GM19438 (cell line): ENCODE data around the gene SF3A1.
A peak's percentile ranks its signal among the peaks of the same experiment; 100 is the strongest.

Experiments used
- ATAC-seq: cut with Tn5 transposase; IDR thresholded peaks from one replicate; pipeline ENCODE4 v1.9.1; 2021; ENCODE audit warnings: low read depth; ENCODE audit not compliant: unreplicated experiment

Gene SF3A1

DNA sequence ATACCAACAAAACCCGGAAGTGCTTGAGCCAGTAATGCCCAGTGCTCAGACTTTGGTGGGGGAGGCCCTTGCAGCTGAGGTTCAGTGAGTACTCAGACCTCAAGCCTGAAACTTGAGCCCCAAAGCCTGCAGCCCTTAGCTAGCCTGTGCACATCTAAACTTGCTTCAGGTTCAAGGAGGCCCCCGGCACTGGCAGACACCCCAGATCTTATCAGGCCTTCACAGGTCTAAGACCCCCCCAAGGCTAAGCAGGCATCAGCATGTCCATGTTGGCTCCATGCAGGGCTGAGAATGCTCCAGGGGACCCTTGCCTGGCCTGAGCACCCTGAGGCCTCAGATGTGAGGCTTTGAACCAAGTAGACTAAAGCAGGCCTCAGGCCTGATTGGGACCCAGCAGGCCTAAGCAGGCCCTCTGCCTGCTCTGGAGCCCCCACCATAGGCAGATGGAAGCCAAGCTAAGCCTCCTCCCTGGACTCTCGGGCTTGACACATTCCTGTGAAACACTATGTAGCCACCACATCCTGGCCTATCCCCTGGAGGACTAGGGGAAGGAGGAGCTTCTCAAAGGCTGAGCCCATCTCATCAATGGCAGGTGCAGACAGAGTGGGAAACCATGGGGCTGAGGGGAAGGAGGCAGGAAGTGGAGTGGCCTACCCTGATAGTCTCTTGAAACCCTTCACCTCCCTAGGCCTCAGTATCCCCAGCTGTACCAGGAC, 66.2 kb downstream of the SF3A1 start:
- ATAC-seq, result no peak

DNA sequence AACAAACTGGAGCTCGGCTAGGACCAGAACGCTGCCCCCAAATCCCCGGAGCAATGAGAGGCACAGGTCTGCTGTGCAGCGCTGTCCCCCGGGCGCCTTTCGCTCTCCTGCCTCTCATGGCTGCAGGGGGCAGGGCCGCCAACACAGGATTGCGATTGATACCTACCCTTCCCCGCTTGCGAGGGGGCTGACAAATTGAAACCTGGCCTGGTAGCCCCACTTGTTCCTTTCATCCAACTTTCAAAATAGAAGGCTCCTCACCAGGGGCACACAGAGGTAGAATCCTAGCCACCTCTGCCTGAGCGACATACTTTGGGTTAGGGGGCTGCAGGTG, 66.7 kb downstream of the SF3A1 start:
- peak; percentile 2 for ATAC-seq

DNA sequence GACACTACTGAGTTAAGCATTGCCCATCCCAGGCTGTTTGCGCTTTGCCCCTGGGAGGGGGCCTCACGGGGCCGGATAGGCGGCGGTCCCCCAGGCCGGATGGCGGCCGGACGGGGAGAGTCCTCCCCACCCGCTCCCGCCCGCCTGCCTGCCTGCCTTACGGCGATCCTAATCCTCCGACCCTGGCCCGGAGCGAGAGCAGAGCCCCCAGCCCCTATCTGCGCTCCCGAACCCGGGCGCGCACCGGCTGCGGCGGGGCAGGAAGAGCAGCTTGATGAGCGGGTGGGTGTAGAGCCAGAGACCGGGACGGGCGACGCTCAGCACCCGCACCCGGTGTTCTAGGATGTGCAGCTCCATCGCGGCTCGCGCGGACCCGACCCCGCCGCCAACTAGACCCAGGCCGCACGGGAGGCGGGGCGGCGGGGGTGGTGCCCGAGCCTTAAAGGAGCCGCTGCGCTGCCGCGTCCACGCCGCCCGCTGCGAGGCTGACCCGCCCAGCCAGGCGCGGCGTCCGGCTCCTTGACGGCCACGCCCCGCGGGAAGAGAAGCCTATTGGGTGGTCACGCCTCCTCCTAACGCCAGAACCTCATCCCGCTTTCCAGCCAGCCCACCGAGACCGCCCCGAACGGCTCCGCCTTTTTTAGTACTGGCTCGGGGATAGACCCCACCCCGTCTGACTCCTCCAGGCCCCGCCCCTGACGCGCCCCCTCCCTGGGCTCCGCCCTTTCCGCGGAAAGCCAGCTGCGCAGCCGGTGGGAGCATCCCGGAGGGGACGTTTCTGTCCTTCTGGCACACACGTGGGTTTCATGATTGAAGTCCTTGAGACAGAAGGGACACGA, 67.3 kb downstream of the SF3A1 start, which contains the start of gene CASTOR1:
CASTOR1 (minus strand) TSS at position 365 of the 839 bp plus-strand sequence; CDS start at position 357, 8 bp downstream.
- peak; percentile 68 for ATAC-seq

DNA sequence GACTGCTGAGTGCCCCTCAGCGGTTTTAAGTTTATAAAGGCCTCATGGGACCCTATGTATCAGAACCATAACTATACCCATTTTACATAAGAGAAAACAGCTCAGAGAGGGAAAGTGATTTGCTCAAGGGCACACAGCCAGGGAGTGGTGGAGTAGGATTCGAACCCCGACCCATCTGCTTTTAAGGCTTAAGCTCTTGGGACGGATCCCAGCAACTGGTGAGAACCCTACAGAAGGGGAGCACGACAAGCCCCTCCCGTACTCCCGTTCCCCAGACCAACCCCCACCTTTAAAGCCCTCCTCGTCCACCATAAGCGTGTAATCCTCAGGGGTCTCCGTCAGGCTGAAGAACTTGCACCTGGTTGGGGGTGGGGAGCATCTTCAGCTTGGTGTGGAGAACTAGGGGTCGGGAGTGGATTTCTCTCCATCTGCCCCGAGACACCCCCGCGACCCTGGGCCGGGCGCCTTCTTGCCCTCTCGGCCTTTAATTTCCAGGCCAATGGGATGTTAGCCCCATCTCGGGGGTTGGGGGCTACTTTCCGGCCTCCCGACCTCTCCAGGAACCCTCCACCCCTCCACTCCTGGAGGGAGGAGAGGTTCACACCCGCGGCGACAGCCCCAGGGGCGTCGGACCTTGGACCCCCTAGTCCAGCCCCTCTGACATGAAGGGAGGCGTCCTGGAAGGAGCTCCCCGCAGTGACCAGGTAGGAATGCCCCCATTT, 68.1 kb downstream of the SF3A1 start:
- ATAC-seq, result no peak

DNA sequence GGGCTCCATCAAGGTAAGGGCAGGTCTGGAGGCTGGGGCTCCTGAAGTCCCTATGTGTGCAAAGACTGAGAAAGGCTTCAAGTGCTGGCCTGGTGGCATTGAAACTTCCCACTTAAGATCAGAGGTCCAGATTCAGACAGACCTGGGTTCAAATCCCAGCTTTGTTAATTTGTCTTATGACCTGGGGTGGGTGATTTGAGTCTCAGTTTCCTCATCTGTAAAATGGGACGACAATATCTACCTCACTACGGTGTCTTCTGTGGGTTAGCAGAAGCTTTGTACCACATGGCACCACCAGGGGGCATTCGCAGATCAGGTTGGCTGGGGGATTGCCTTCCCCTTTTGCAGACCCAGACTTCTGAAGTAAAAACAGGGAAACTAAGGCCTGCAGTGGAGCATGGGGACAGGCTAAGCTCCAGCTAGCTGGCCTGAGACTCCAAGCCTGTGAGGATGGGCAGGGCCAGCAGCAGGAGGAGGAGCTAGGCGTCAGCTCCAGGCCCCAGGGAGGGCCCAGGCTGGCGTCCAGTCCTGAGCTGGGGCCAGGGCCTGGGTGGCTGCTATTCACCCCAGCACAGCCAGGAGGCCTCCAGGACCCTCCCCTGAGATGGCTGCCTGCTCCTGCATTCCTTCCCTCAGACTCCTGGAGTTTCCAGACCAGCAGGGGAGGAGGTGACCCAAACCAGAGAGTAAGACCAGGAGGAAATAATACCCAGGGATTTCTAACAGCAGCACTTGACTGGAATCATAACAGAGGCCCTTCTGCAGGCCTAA, 68.9 kb downstream of the SF3A1 start:
- ATAC-seq, result no peak

DNA sequence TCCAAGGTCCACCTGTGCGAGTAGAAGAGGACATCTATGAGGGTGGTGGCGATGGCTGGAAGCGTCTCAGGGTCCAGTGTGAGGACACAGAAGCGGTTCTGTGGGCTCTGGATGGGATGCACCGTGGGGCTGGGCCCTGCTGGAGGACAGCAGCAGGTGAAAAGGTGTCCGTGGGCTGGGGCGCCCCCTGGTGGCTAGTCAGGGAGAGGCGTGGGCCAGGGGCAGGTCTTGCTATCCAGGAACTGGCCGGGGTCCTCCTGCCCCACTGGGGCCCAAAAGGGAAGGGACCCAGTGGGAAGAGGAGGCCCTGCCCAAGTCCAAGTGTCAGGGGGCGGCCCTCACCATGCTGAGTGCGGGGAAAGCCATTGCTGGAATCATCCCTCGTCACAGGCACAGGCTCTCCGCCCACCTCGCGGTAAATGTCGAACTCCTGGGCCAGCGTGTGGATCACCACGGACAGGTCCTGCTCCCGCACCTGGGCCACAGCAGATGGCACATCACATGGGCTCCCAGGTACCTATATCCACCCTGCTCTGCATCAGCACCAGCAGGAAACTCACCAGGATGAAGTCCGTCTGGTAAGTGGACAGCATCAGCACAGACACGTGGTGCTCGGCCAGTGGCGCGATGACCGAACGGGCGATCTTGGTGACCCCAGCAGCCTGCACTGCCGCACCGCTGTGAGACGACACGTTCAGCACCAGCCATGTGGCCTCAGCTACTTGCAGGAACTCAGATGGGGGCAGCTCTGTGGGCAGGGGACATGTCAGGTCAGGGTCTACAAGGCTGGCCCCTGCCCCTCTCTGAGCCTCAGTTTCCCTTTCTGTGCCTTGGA, 69.7 kb downstream of the SF3A1 start:
- no peak for ATAC-seq

DNA sequence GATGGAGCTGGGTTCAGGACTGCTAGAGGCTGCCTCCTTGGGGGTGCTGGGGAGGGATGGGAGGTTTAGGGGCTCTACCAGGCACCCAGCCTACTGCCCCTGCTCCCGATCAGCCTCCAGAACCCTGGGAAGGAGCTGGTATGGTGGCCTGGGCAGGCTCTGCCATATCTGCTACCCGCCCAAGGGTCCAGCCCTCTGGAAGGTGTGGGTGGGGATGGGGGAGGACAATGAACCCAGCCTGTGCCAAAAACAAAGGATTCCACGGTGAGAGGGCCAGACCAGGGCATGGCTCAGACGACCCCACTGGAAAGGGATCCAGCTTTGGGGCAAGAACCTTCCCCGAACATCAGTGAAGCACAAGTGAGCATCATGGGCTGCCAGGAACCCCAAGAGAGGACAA, 70.4 kb downstream of the SF3A1 start:
- no peak for ATAC-seq

DNA sequence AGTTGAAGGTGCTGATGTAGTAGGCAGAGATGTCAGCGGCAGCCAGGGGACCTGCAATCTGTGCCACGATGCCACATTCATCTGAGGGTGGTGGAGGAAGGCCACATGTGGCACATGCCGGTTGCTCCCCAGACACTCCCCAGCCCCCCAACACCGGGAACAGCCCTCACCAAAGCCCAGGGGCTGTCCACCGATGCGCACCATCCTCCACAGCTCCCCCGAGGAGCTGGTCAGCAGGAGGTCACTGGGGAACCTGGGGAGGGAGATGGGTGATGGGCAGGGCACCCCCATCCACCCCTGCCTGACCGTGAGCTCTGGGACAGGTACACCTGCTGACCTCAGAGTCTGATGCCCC, 70.9 kb downstream of the SF3A1 start:
- no peak for ATAC-seq

DNA sequence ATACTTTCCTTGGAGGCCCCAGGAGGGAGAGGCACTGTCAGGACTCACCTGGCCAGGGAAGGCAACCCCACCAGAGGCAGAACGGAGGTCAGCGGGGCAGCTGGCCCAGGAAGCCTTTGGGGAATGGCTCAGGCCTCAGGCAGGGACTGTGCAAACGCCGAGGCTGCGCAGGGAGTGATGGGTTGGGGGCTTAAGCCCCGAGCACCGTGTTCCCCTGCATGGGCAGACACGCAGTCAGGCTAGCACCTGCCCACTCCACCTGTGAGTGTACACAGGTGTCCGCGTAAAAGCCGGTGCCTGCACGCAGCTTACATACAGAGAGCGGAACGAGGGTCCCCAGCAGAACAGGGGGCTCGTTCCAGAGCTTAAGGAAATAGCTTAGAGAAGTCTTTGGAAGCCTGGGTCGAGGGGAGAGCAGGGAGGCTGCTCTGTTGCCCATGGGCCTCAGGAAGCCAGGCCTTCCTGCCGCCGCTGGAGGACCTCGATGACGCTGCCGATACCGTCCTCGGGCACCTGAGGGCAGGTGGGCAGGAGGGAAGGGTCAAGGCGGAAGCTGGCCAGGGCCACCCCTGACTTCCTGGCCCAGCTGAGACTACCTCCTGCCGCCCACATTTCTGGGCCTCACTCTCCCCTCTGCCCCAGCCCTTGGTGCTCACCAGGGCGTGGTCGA, 71.4 kb downstream of the SF3A1 start:
- no peak for ATAC-seq

DNA sequence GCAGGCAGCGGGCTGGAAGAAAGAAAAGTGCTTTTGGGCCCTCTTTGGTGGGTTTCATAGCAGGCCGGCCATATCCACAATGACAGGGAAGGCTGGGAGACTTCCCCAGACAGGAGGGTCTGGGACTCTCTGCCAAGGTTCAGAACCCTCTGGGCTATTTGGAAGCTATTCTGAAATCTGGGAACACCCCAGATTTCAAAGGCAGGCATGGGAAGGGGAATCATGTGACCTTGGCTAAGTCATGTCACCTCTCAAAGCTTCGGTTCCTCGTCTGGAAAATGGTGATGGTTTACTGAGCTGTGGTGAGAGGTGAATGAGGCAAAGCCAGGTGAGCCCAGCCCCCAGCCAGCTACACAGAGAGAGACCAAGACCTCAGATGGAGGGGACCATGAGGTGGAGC, 72.0 kb downstream of the SF3A1 start:
- ATAC-seq, result no peak

DNA sequence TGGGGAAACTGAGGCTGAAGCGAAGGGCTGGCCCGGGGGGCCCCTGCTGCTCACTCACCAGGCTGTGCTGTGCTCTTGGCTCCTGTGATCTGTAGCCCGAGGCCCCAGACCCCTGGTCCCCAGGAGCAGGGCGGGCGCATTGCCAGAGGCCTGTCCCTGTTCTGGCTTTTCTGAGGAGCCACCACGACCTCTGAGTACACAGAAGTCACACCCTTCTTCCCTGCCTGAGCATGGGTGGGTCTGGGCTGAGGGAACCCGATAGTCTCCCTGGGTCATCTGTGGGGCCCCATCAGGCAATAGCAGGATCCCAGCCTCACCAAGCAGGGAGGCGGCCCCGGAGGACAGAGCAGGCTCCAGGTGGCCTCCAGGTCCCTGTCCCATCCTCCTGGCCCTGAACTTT, 72.5 kb downstream of the SF3A1 start:
- ATAC-seq, result no peak

DNA sequence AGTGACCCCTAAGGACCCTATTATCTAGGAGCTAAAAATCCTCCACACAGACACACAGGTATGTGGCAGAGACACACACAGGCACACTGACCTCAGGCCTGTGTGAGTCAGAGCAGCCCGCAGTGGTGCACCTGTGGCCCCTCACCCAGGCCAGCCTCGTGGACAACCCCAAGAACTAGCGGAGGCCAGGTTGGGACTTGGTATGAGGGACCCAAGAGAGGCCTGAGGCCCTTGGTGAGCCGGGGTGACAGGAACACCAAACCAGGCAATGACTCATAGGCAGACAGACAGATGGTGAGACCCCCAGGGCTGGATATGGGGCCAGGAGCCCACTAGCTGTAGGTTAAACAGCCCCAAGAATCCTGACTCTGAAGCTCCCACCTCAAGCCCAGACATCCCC, 73.4 kb downstream of the SF3A1 start:
- no peak for ATAC-seq

DNA sequence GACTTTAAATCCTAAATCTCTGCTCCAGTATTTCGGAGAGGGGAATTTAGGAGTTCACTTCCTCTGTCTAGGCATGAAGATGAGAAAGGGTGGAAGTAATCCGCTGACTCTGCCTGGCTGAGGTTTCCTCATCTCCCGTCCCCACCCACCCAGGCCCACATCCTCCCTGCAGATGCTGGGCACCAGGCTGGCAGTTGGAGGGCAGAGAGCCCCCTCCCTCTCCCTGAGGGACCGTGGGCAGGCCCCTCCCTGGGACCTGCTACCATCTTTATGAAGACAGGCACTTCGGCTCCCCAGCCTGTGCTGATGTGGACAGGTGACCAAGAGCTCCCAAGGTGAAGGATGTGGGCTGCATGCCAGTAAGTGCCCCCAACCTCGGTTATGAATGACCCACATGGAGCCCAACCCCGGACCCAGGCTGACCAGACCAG, 74.1 kb downstream of the SF3A1 start:
- ATAC-seq, result no peak
